CD14-positive monocyte (primary cell): ENCODE data around the gene POLA1. TPM values are rescaled to one million over a fixed set of nuclear protein-coding genes. Genes with fewer than 3 reads are reported as not detected.
A peak's percentile ranks its signal among the peaks of the same experiment; 100 is the strongest.

Experiments used
- DNase-seq, 3 donors: peaks; one replicate each; pipeline ENCODE4 v3.0.0-alpha.2; 2011 to 2022
- H2AFZ ChIP-seq: 2 replicates; pipeline ENCODE4 v1.6.0; 2012; ENCODE audit warnings: mild to moderate bottlenecking, low read depth, low read length, inconsistent platforms; ENCODE audit not compliant: insufficient read depth, poor library complexity, severe bottlenecking
- H3K27ac ChIP-seq, 2 donors: 1 replicate in 1 of 2; 2 replicates in 1 of 2; pipeline ENCODE4 v1.5.1; 2012 to 2013; ENCODE audit warnings: low read length in 2 of 2, control low read depth in 1 of 2, inconsistent platforms in 1 of 2, low read depth in 1 of 2, mild to moderate bottlenecking in 1 of 2
- H3K27me3 ChIP-seq, 2 donors: one replicate each; pipeline versions ENCODE4 v1.6.0 to v1.6.1; 2011 to 2013; ENCODE audit warnings: low read length in 2 of 2; ENCODE audit not compliant: control insufficient read depth in 2 of 2, insufficient read depth in 2 of 2
- H3K36me3 ChIP-seq, 2 donors: replicated peaks in 1 of 2; 1 replicate in 1 of 2; 2 replicates in 1 of 2; pipeline versions ENCODE4 v1.5.1 to v1.6.1; 2012 to 2013; ENCODE audit warnings: low read length in 2 of 2, control low read depth in 1 of 2, inconsistent platforms in 1 of 2, mild to moderate bottlenecking in 1 of 2; ENCODE audit not compliant: insufficient read depth in 2 of 2, control insufficient read depth in 1 of 2
- H3K4me1 ChIP-seq, 2 donors: 1 replicate in 1 of 2; 2 replicates in 1 of 2; pipeline versions ENCODE4 v1.5.1 to v1.6.1; 2012 to 2013; ENCODE audit warnings: low read length in 2 of 2, control low read depth in 1 of 2, inconsistent platforms in 1 of 2, mild to moderate bottlenecking in 1 of 2, moderate library complexity in 1 of 2; ENCODE audit not compliant: insufficient read depth in 2 of 2, control insufficient read depth in 1 of 2
- H3K4me2 ChIP-seq: replicated peaks from 2 replicates; pipeline ENCODE3; 2012; ENCODE audit warnings: low read length, moderate library complexity, mild to moderate bottlenecking; ENCODE audit not compliant: poor library complexity, severe bottlenecking; ENCODE audit errors: extremely low read depth
- H3K4me3 ChIP-seq, 3 experiments: fragments of 200-600 bp in 1 of 3; sonication (generic) in 1 of 3; replicated peaks in 1 of 3; 1 replicate in 2 of 3; 2 replicates in 1 of 3; pipeline ENCODE4 v1.5.1; 2011 to 2013; ENCODE audit warnings: low read length in 3 of 3, mild to moderate bottlenecking in 3 of 3, control low read depth in 2 of 3, low read depth in 2 of 3, inconsistent platforms in 1 of 3, moderate library complexity in 1 of 3
- H3K79me2 ChIP-seq: 2 replicates; pipeline ENCODE4 v1.6.0; 2012; ENCODE audit warnings: mild to moderate bottlenecking, control low read depth, inconsistent platforms, low read length, moderate library complexity; ENCODE audit not compliant: insufficient read depth
- H3K9ac ChIP-seq: 2 replicates; pipeline ENCODE4 v1.6.0; 2017; ENCODE audit warnings: low read length, mild to moderate bottlenecking; ENCODE audit not compliant: insufficient read depth, poor library complexity, severe bottlenecking
- H3K9me3 ChIP-seq, 2 donors: replicated peaks in 1 of 2; 1 replicate in 1 of 2; 2 replicates in 1 of 2; pipeline versions ENCODE4 v1.5.1 to v1.6.1; 2012 to 2013; ENCODE audit warnings: low read length in 2 of 2, control low read depth in 1 of 2; ENCODE audit not compliant: control insufficient read depth in 1 of 2, insufficient read depth in 1 of 2
- H4K20me1 ChIP-seq: 2 replicates; pipeline ENCODE4 v1.6.0; 2012; ENCODE audit warnings: mild to moderate bottlenecking, low read length, control low read depth, moderate library complexity; ENCODE audit not compliant: insufficient read depth
- H3K27ac Mint-ChIP-seq, 7 donors: one replicate each; pipeline ENCODE4 v1.8.0; 2020; ENCODE audit warnings: mild to moderate bottlenecking in 7 of 7, mixed read lengths in 7 of 7, moderate library complexity in 6 of 7, inconsistent platforms in 2 of 7
- H3K27me3 Mint-ChIP-seq, 3 donors: one replicate each; pipeline ENCODE4 v1.8.0; 2021 to 2022; ENCODE audit warnings: low read depth in 3 of 3, mild to moderate bottlenecking in 3 of 3, mixed read lengths in 3 of 3, moderate library complexity in 3 of 3, inconsistent platforms in 1 of 3
- H3K36me3 Mint-ChIP-seq, 2 donors: one replicate each; pipeline ENCODE4 v1.8.0; 2020; ENCODE audit warnings: mixed read lengths in 2 of 2, inconsistent platforms in 1 of 2, mild to moderate bottlenecking in 1 of 2
- H3K4me1 Mint-ChIP-seq: one replicate; pipeline ENCODE4 v1.8.0; 2020; ENCODE audit warnings: mild to moderate bottlenecking, mixed read lengths
- H3K4me3 Mint-ChIP-seq, 2 donors: one replicate each; pipeline ENCODE4 v1.8.0; 2020; ENCODE audit warnings: mild to moderate bottlenecking in 2 of 2, mixed read lengths in 2 of 2, moderate library complexity in 1 of 2
- H3K9me3 Mint-ChIP-seq, 7 donors: one replicate each; pipeline ENCODE4 v1.8.0; 2020 to 2022; ENCODE audit warnings: mixed read lengths in 7 of 7, mild to moderate bottlenecking in 6 of 7, moderate library complexity in 6 of 7, inconsistent platforms in 2 of 7
- WGBS: methylation state at CpG from one replicate; pipeline ENCODE4 v1.1.5; 2013; ENCODE audit warnings: missing lambda C conversion rate; ENCODE audit not compliant: insufficient coverage; 5-methylcytosine and 5-hydroxymethylcytosine counted together
- intact Hi-C, 2 donors: fragments of 100-400 bp; cut with micrococcal nuclease; formaldehyde crosslinking; loops; one replicate each; pipeline versions ENCODE4 v1.15.0 to v1.15.1; 2023
- polyA plus RNA-seq, 3 donors: library from polyadenylated mRNA; depleted of rRNA in 1 of 3; unstranded in 2 of 3; stranded (reverse) in 1 of 3; fragments of 300-500 nt in 2 of 3; fragments of >200 nt in 1 of 3; fragmentation: Illumina TruSeq in 2 of 3; gene quantifications; 1 replicate in 2 of 3; 2 replicates in 1 of 3; pipeline ENCODE4 v1.2.3, GENCODE V29; 2012 to 2021
- TF ChIP-seq, protein P1 (sequence below): fragments of 200-600 bp; IDR thresholded peaks from one replicate; pipeline ENCODE4 v1.8.0; 2022; ENCODE audit warnings: antibody characterized with exemption, mild to moderate bottlenecking

POLA1 gene
- polyA plus RNA-seq, 3 donors = 1.2 to 1.4 (median 1.3) TPM

DNA sequence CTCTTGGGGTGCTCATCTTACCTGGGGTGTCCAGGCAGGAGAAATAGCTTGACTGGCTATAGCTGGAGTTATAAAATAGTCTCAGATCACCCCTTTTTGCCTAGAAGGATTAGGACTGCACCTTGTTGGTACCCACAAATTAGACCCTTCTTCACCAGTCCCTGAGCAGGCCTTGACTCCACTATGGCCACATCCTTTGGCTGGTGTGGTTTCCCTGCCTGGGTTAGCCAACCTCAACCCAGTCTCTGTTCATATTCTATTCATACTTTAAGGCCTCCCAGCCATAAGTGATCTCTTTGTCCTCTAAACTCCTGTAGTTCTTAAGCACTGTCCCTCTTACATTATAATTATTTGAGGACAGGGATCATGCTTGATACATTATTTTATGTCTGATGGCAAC lies 252.7 kb downstream of the POLA1 start:
- Histone ChIP-seq H3K27me3 (no peaks in the 10 kb centered on the region), H3K4me1 (no peaks in the 10 kb centered on the region), H4K20me1 (no peaks in the 10 kb centered on the region), H3K4me2 (no peak overlapping the region), H3K79me2 (no peaks in the 10 kb centered on the region), H3K9me3 (no peaks in the 10 kb centered on the region), H3K4me3 (no peak overlapping the region), H3K9ac (no peak overlapping the region), H3K27ac (no peak overlapping the region), H3K36me3 (no peaks in the 10 kb centered on the region), H2AFZ (no peak overlapping the region)
- Mint-ChIP-seq H3K4me3 (no peak overlapping the region), H3K27me3 (peaks cover 0 to 2% (median 0%) of the 10 kb centered on the region in 3 donors), H3K27ac (peak overlapping the region in 1 of 7 donors; percentile 21), H3K36me3 (peaks cover 2 to 4% of the 10 kb centered on the region in 2 donors), H3K4me1 (no peaks in the 10 kb centered on the region), H3K9me3 (no peaks in the 10 kb centered on the region)
- intact Hi-C loops = no loop called here
- no peak for DNase-seq
- TF ChIP-seq, protein P1, sequence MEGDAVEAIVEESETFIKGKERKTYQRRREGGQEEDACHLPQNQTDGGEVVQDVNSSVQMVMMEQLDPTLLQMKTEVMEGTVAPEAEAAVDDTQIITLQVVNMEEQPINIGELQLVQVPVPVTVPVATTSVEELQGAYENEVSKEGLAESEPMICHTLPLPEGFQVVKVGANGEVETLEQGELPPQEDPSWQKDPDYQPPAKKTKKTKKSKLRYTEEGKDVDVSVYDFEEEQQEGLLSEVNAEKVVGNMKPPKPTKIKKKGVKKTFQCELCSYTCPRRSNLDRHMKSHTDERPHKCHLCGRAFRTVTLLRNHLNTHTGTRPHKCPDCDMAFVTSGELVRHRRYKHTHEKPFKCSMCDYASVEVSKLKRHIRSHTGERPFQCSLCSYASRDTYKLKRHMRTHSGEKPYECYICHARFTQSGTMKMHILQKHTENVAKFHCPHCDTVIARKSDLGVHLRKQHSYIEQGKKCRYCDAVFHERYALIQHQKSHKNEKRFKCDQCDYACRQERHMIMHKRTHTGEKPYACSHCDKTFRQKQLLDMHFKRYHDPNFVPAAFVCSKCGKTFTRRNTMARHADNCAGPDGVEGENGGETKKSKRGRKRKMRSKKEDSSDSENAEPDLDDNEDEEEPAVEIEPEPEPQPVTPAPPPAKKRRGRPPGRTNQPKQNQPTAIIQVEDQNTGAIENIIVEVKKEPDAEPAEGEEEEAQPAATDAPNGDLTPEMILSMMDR = no peak

GRCh38 chrX:24954732-24955131 lies 261.0 kb downstream of the POLA1 start:
- intact Hi-C loops = no loop called here
- H3K27ac Mint-ChIP-seq = no peak overlapping the region
- Histone ChIP-seq H3K4me1 (no peaks in the 10 kb centered on the region), H3K27ac (no peak overlapping the region), H3K4me3 (no peak overlapping the region), H3K9me3 (no peaks in the 10 kb centered on the region), H3K36me3 (no peaks in the 10 kb centered on the region), H2AFZ (no peak overlapping the region), H3K4me2 (no peak overlapping the region), H4K20me1 (no peaks in the 10 kb centered on the region), H3K27me3 (no peaks in the 10 kb centered on the region), H3K9ac (no peak overlapping the region), H3K79me2 (no peaks in the 10 kb centered on the region)
- TF ChIP-seq, protein P1 = no peak
- H3K27me3 Mint-ChIP-seq = peaks cover 0 to 2% (median 0%) of the 10 kb centered on the region in 3 donors
- no CpG with 5 or more reads among the region's 2 CpGs for WGBS
- H3K36me3 Mint-ChIP-seq = peaks cover 4 to 5% of the 10 kb centered on the region in 2 donors
- H3K4me3 Mint-ChIP-seq = no peak overlapping the region
- no peak for DNase-seq
- no peaks in the 10 kb centered on the region for H3K4me1 Mint-ChIP-seq
- peaks cover 0 to 3% (median 0%) of the 10 kb centered on the region in 7 donors for H3K9me3 Mint-ChIP-seq
